GM21528 (cell line): Measurements from ENCODE around the gene MNAT1.
"Not testable (repeated sequence)": the region's sequence is repeated elsewhere in the genome, so short reads cannot be mapped to it uniquely, and the experiment has no call there.

Experiments used
- ATAC-seq: cut with Tn5 transposase; IDR thresholded peaks from one replicate; pipeline ENCODE4 v1.9.1; 2021; ENCODE audit warnings: mild to moderate bottlenecking, moderate library complexity; ENCODE audit not compliant: unreplicated experiment, low FRiP score

MNAT1 gene

GRCh38 chr14:60800409-60800808, 65.8 kb downstream of the MNAT1 start:
- ATAC-seq: no peak

DNA sequence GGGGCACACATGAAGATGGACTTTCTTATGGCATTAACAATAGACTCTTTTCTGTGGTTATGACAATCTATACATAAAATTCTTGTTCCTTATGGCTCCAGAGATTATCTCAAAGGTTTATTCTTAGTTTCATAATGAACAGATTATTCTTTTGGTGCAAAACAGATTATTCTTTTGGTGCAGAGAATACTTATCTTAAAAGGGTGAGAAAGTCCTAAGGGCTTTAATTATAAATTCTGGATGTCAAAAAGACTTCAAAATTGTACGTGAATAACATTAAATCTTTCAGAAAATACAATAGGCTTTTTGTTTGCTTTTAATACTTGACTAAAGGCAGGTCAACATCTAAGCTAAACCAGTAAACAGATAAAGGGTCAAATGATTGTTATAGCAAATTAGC, 69.3 kb downstream of the MNAT1 start:
- ATAC-seq: no peak

- ATAC-seq: no peak
Measured at GRCh38 chr14:60805841-60806430, 71.4 kb downstream of the MNAT1 start.

GRCh38 chr14:60807247-60807646, 72.7 kb downstream of the MNAT1 start:
- ATAC-seq: no peak

- no peak for ATAC-seq
Measured at GRCh38 chr14:60807971-60808370, 73.4 kb downstream of the MNAT1 start.

DNA sequence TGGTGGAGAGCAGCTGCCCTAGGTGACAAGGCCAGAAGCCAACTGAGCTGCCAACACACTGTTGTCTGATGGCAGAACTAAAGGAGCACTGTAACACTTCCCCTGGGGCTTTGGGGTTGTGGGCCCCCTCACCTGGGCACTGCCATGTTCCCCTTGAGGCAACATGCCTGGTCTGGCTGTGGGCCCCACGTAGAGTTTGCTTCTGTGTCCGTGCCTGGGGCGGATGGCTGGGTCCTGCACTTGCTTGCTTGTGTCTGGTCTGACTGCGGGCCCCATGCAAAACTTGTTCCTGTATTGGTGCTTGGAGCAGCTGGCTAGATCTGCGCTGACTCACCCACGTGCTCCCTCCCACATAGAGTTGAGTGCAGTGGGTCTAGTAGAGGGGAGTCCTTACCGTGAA, 78.4 kb downstream of the MNAT1 start:
- ATAC-seq: no peak

GRCh38 chr14:60815371-60815770, 80.8 kb downstream of the MNAT1 start:
- ATAC-seq: peak; percentile 90

- ATAC-seq: no peak
Measured at GRCh38 chr14:60817113-60817512, 82.6 kb downstream of the MNAT1 start.

- ATAC-seq: no peak
Measured at GRCh38 chr14:60819575-60819974, 85.0 kb downstream of the MNAT1 start.

GRCh38 chr14:60838601-60839000, 104.0 kb downstream of the MNAT1 start:
- ATAC-seq: no peak

GRCh38 chr14:60839057-60839456, 104.5 kb downstream of the MNAT1 start:
- no peak for ATAC-seq

DNA sequence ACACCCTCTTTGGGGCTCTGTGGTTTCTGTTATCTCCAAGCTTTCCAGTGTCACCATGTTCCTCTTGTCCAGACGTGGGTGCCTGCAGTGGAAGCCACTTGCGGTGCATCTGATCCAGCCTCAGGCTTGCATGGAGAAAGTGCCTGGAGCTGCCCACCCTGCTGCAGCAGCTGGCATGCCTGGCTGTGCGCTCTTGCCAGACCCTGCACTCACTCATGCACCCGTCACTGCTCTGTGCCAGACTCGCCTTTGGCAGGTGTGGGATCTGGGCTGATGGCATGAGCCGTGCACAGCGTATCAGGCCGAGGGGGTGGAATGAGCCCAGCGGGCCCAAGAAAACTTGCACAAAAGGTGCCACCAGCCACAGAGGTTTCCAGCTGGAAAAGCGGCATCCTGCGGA, 105.1 kb downstream of the MNAT1 start:
- no peak for ATAC-seq

DNA sequence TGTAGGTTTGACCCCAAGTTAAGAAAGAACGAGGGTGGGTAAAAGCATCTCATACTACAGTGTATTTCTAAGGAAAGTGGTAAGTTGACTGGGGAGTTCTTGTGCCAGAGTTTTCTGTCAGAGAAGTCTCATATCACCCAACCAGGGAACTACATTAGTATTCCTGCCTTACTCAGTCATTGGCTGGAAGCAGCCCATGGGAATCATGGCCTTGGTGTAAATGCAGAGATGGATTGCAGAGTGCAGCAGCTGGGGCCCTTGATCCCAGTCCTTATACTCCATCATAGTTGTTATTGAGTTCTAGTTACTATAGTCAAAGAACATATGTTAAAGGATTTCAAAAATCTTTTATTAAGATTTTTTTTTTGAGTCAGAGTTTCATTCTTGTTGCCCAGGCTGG, 105.8 kb downstream of the MNAT1 start:
- no peak for ATAC-seq

GRCh38 chr14:60845523-60845922, 111.0 kb downstream of the MNAT1 start:
- ATAC-seq: peak; percentile 91

DNA sequence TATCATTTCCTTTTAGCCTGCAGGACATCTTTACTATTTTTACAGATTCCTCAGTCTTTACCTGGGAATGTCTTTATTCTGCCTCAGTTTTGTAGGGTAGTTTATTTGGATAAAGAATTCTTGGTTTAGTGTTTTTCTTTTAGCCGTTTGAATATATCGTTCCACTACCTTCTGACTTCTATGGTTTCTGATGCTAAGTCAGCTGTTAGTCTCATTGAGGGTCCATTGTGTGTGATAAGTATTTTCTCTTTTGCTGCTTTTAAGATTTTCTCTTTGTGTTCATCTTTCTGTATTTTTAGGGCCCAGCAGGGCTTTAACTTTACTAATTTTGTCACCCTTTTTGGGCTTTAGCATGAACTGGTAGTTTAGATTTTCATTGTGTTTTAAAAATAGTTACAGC, 113.5 kb downstream of the MNAT1 start:
- ATAC-seq: no peak

- not testable (repeated sequence) for ATAC-seq
Measured at GRCh38 chr14:60851692-60852091, 117.1 kb downstream of the MNAT1 start.

DNA sequence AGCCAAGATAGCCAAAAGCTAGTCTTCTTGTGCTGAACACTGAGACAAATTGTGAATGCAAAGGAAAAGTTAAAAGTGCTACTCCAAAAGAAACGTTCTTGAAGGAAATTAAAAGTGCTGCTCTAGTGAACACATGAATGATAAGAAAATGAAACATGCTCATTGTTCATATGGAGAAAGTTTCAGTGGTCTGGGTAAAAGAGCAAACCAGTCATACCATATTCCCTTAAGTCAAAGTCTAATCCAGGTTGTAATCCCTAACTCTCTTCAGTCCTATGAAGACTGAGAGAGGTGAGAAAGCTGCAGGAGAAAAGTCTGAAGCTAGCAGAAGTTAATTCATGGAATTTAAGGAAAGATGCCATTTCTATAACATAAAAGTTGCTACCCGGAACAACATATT, 121.5 kb downstream of the MNAT1 start:
- no peak for ATAC-seq

GRCh38 chr14:60859525-60859924, 125.0 kb downstream of the MNAT1 start:
- no peak for ATAC-seq

GRCh38 chr14:60861545-60862140, 127.1 kb downstream of the MNAT1 start:
- no peak for ATAC-seq

DNA sequence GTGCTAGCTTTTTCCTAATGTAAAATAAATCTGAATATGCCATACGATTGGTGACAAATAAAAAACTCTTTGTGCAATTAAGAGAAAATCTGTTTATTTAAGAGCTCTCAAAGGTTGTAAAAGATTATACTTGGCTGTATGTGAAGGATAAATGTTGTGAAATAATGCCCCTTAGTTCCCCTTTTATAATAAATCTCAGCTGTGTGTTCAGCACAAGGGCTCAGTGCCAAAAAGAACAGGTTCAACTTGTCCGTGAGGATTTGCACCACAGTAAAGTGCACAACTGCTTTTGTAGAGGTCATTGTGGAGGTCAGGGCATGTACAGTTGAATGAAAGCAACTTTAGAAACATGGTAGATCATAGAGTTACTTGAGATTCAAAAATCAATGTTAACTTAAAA, 127.7 kb downstream of the MNAT1 start:
- no peak for ATAC-seq

GRCh38 chr14:60863249-60863648, 128.7 kb downstream of the MNAT1 start:
- no peak for ATAC-seq

- no peak for ATAC-seq
Measured at GRCh38 chr14:60865378-60866127, 131.0 kb downstream of the MNAT1 start.
